GM21360 (cell line): Measurements from ENCODE around the gene OAT.

ENCODE experiments used
- ATAC-seq: cut with Tn5 transposase; IDR thresholded peaks from one replicate; pipeline ENCODE4 v1.9.1; 2021; ENCODE audit warnings: mild to moderate bottlenecking, moderate library complexity; ENCODE audit not compliant: unreplicated experiment

Gene OAT

GRCh38 chr10:124418726-124419501 is at the start of gene OAT:
Gene OAT (minus strand): TSS chr10:124418923. CDS start chr10:124412171, 6,752 bp downstream.
- ATAC-seq = peak; percentile 94

GRCh38 chr10:124467165-124467564 is 48.4 kb upstream of the OAT start:
- ATAC-seq = no peak

GRCh38 chr10:124465777-124466488 is 47.2 kb upstream of the OAT start:
- ATAC-seq = no peak

GRCh38 chr10:124465003-124465776 is 46.5 kb upstream of the OAT start:
- peak; percentile 44 for ATAC-seq

GRCh38 chr10:124464028-124464965 is 45.6 kb upstream of the OAT start:
- ATAC-seq = no peak

- ATAC-seq = no peak
These were observed 43.6 kb upstream of the OAT start for GRCh38 chr10:124462348-124462695.

GRCh38 chr10:124461642-124462347 is 43.1 kb upstream of the OAT start, which contains the start of gene LHPP:
Gene LHPP (plus strand): TSS chr10:124461823. CDS start chr10:124461863, 40 bp downstream.
- peak; percentile 93 for ATAC-seq

- no peak for ATAC-seq
These were observed 41.4 kb upstream of the OAT start for GRCh38 chr10:124460144-124460543.

- no peak for ATAC-seq
These were observed 40.7 kb upstream of the OAT start for GRCh38 chr10:124459395-124459794.

GRCh38 chr10:124458889-124459288 is 40.2 kb upstream of the OAT start:
- ATAC-seq = no peak

- no peak for ATAC-seq
These were observed 39.8 kb upstream of the OAT start for GRCh38 chr10:124458473-124458872.

GRCh38 chr10:124455441-124455840 is 36.7 kb upstream of the OAT start:
- no peak for ATAC-seq

GRCh38 chr10:124453960-124454610 is 35.4 kb upstream of the OAT start:
- no peak for ATAC-seq

GRCh38 chr10:124451276-124451675 is 32.6 kb upstream of the OAT start:
- no peak for ATAC-seq

GRCh38 chr10:124450783-124451057 is 32.0 kb upstream of the OAT start:
- no peak for ATAC-seq

- ATAC-seq = no peak
These were observed 31.5 kb upstream of the OAT start, which contains the start of gene NKX1-2 for GRCh38 chr10:124450012-124450782. Gene NKX1-2 (minus strand): TSS chr10:124450035. CDS start chr10:124449943, 92 bp downstream.

- no peak for ATAC-seq
These were observed 30.7 kb upstream of the OAT start for GRCh38 chr10:124449170-124450011.

GRCh38 chr10:124448696-124449169 is 30.0 kb upstream of the OAT start:
- ATAC-seq = no peak
